K562 (cell line): ENCODE data around the gene TMEM131. TPM values are rescaled to one million over a fixed set of nuclear protein-coding genes. Genes with fewer than 3 reads are reported as not detected.

Experiments used
- ATAC-seq: fragments of 200-7000 bp; cut with Tn5 transposase; 3 replicates; pipeline ENCODE4 v1.9.1; 2020; ENCODE audit warnings: moderate library complexity
- BruUV-seq: library from RNA; stranded (reverse); fragments of 400-500 nt; replicated peaks from 2 replicates; lab custom pipeline; 2021; lab: Mats Ljungman, UMichigan
- CTCF ChIA-PET: fragments of 300-600 bp; formaldehyde crosslinking; extraction: SDS; loops from one replicate; lab custom pipeline; 2021; ENCODE audit warnings: low intra/inter-chr PET ratio; lab: Yijun Ruan, JAX
- POLR2A ChIA-PET: fragments of 300-600, 350-650 bp; sonication (Branson Sonifier 250); formaldehyde crosslinking; extraction: SDS; loops from one replicate; lab custom pipeline; 2021; ENCODE audit warnings: antibody characterized with exemption, inconsistent platforms; lab: Yijun Ruan, JAX
- DNase-seq, 4 experiments: peaks; one replicate each; pipeline versions ENCODE4 v3.0.0 to v3.0.0-alpha.2; 2011 to 2018; ENCODE audit warnings: low spot score in 3 of 4, mixed read lengths in 3 of 4; ENCODE audit errors: extremely low read depth in 1 of 4
- FAIRE-seq: peaks from 2 replicates; lab custom pipeline; 2011; peaks lifted over from hg19 to GRCh38; lab: Jason Lieb, UNC
- H2AFZ ChIP-seq: 2 replicates; pipeline ENCODE4 v1.6.0; 2011; ENCODE audit warnings: low read depth, low read length, control low read depth, inconsistent platforms
- H3K27ac ChIP-seq: fragments of 200-600 bp; 3 replicates; pipeline ENCODE4 v1.8.0; 2011; ENCODE audit warnings: low read depth, mild to moderate bottlenecking, control low read depth, inconsistent platforms, low read length, moderate library complexity, mixed read lengths; ENCODE audit errors: extremely low read depth
- H3K27me3 ChIP-seq, 2 experiments: fragments of 300-600 bp in 1 of 2; 2 replicates in 1 of 2; 3 replicates in 1 of 2; pipeline versions ENCODE4 v1.6.0 to v1.8.0; 2011; ENCODE audit warnings: inconsistent platforms in 2 of 2, low read length in 2 of 2, mild to moderate bottlenecking in 1 of 2, mixed read lengths in 1 of 2, moderate library complexity in 1 of 2; ENCODE audit not compliant: control insufficient read depth in 2 of 2, insufficient read depth in 2 of 2
- H3K36me3 ChIP-seq: fragments of 300-600 bp; 3 replicates; pipeline ENCODE4 v1.8.0; 2011; ENCODE audit warnings: mild to moderate bottlenecking, low read length, inconsistent platforms; ENCODE audit not compliant: control insufficient read depth, insufficient read depth
- H3K4me1 ChIP-seq, 2 experiments: fragments of 200-600 bp in 1 of 2; replicated peaks in 1 of 2; 2 replicates in 1 of 2; 3 replicates in 1 of 2; pipeline versions ENCODE4 v1.5.1 to v1.8.0; 2011; ENCODE audit warnings: inconsistent platforms in 2 of 2, low read length in 2 of 2, mild to moderate bottlenecking in 1 of 2, mixed read lengths in 1 of 2, moderate library complexity in 1 of 2; ENCODE audit not compliant: control insufficient read depth in 2 of 2, insufficient read depth in 2 of 2
- H3K4me2 ChIP-seq: 2 replicates; pipeline ENCODE4 v1.6.1; 2011; ENCODE audit warnings: low read length, control low read depth, inconsistent platforms, mixed read lengths; ENCODE audit not compliant: insufficient read depth
- H3K4me3 ChIP-seq: fragments of 200-600 bp; sonication (generic), shearing (Covaris generic); 2 replicates; pipeline ENCODE4 v1.5.1; 2016; ENCODE audit warnings: control low read depth, inconsistent platforms
- H3K79me2 ChIP-seq: fragments of 200-600 bp; 3 replicates; pipeline ENCODE4 v1.8.0; 2011; ENCODE audit warnings: low read length, inconsistent platforms; ENCODE audit not compliant: control insufficient read depth, insufficient read depth
- H3K9ac ChIP-seq, 2 experiments: 2 replicates each; pipeline versions ENCODE4 v1.6.0 to v1.6.1; 2011; ENCODE audit warnings: low read depth in 2 of 2, low read length in 2 of 2, control low read depth in 1 of 2, inconsistent platforms in 1 of 2, mild to moderate bottlenecking in 1 of 2, mixed read lengths in 1 of 2; ENCODE audit not compliant: insufficient read depth in 1 of 2
- H3K9me1 ChIP-seq: one replicate; pipeline ENCODE4 v1.6.0; 2011; ENCODE audit warnings: inconsistent platforms, mild to moderate bottlenecking, low read length, moderate library complexity; ENCODE audit not compliant: control insufficient read depth, insufficient read depth
- H3K9me3 ChIP-seq: replicated peaks from 2 replicates; pipeline ENCODE4 v1.5.1; 2011; ENCODE audit warnings: low read depth, low read length, inconsistent platforms; ENCODE audit not compliant: control insufficient read depth, insufficient read depth
- H4K20me1 ChIP-seq: replicated peaks from 2 replicates; pipeline ENCODE4 v1.6.1; 2011; ENCODE audit warnings: low read length, inconsistent platforms, mixed read lengths; ENCODE audit not compliant: control insufficient read depth, insufficient read depth
- CAMTA2 ChIP-seq: fragments of 250-450 bp; sonication (Bioruptor Pico); conservative IDR thresholded peaks from 2 replicates; pipeline ENCODE4 v1.5.1; 2022
- DLX4 ChIP-seq: fragments of 250-450 bp; sonication (Bioruptor Pico); IDR thresholded peaks from 2 replicates; pipeline ENCODE4 v1.6.1; 2021; ENCODE audit warnings: mild to moderate bottlenecking
- NFIC ChIP-seq: fragments of 450-650 bp; IDR thresholded peaks from 2 replicates; pipeline ENCODE4 v1.6.1; 2017; ENCODE audit warnings: mild to moderate bottlenecking, inconsistent platforms
- NFIX ChIP-seq: fragments of 250-450 bp; sonication (Bioruptor Pico); IDR thresholded peaks from 2 replicates; pipeline ENCODE4 v1.4.0; 2020; ENCODE audit warnings: low read depth, mild to moderate bottlenecking, moderate library complexity
- PRMT5 ChIP-seq: sonication (generic); formaldehyde crosslinking; IDR thresholded peaks from 2 replicates; pipeline ENCODE4 v1.5.0; 2020; ENCODE audit warnings: missing genetic modification reagents
- RBM39 ChIP-seq: fragments of 200-400 bp; formaldehyde crosslinking; optimal IDR thresholded peaks from 2 replicates; pipeline ENCODE3; 2018; ENCODE audit warnings: low read depth, low read length
- U2AF2 ChIP-seq: fragments of 200-400 bp; formaldehyde crosslinking; optimal IDR thresholded peaks from 2 replicates; pipeline ENCODE3; 2017; ENCODE audit warnings: low read depth, mild to moderate bottlenecking, low read length
- ZNF134 ChIP-seq: fragments of 250-450 bp; sonication (Bioruptor Pico); conservative IDR thresholded peaks from 2 replicates; pipeline ENCODE4 v1.4.0; 2020
- WGBS: fragments of 100-300 bp; shearing (Covaris generic); methylation state at CpG from one replicate; pipeline ENCODE4 v1.1.6; 2016; ENCODE audit warnings: low coverage, mixed read lengths; ENCODE audit not compliant: insufficient coverage; ENCODE audit errors: missing lambda C conversion rate; 5-methylcytosine and 5-hydroxymethylcytosine counted together
- in situ Hi-C: fragments of 300-500 bp; cut with MboI; formaldehyde crosslinking; loops from 4 replicates; pipeline ENCODE4 v1.15.0; 2018; ENCODE audit warnings: inconsistent platforms, mixed read lengths
- intact Hi-C: fragments of 100-400 bp; cut with micrococcal nuclease; formaldehyde crosslinking; loops from 2 replicates; pipeline ENCODE4 v1.14.2; 2022
- polyA plus RNA-seq, 8 experiments: library from polyadenylated mRNA; depleted of rRNA in 4 of 8; stranded (reverse) in 5 of 8; unstranded in 3 of 8; fragments of >200 nt; fragmentation: Nextera tagmentation in 2 of 8; fragmentation: Illumina TruSeq in 1 of 8; extraction: Ambion mirVana in 2 of 8; extraction: Trizol in 1 of 8; gene quantifications; 2 replicates each; pipeline versions ENCODE4 v1.2.1 to v1.2.3, GENCODE V29; 2011 to 2014; ENCODE audit warnings: inconsistent platforms in 1 of 8, missing spikeins in 1 of 8
- total RNA-seq, 7 experiments: library from RNA; depleted of rRNA in 6 of 7; stranded (reverse); fragments of >200 nt in 6 of 7; fragmentation: Illumina TruSeq in 2 of 7; extraction: Trizol in 2 of 7; gene quantifications; 2 replicates each; pipeline versions ENCODE4 v1.2.1 to v1.2.3, GENCODE V29; 2011 to 2021; ENCODE audit warnings: low replicate concordance in 1 of 7
- TF ChIP-seq, protein P1 (sequence below): fragments of 450-650 bp; IDR thresholded peaks from one replicate; pipeline ENCODE4 v1.6.1; 2018; ENCODE audit warnings: mild to moderate bottlenecking, moderate library complexity; ENCODE audit not compliant: partially characterized antibody
- TF ChIP-seq, protein P2 (sequence below): sonication (generic); formaldehyde crosslinking; IDR thresholded peaks from 2 replicates; pipeline ENCODE4 v1.8.0; 2022; ENCODE audit warnings: missing genetic modification reagents, mild to moderate bottlenecking, borderline replicate concordance

TMEM131 gene
- total and polyA plus RNA-seq, 9 of the 15 experiments (the other 6 are each of a cell fraction or from before 2014, with no cell fraction given), result 2.5 to 21.1 (median 12.4) TPM

DNA sequence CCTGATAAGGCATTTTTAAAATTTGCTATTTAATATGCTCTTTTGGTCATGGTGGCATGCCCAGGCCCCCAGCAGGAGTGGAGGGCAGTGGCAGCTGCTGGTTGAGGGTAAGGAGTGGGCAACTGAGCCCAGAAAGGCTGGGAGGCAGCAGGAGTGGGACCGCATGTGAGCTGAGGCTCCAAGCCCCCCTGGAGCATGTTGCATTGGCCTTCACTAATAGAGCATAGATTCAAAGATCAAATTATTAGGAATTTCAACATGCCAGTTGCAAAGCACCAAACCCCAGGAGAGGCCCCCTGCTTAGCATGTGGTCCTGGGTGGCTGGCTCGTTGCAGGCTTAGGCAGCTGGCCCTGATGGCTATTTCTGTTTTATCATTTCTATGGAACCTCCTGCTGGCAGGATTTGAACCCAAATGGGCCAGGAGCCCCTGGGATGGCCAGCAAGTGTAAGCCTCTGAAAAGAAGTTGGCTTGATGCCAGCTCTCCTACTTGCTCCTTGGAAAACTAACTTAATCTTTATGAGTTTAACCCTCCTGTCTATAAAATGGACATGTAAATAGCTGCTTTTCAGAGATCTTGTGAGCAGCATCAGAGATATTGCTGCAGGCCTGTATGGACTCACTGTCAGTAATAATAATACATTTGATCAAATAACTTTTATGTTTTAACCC lies 42.1 kb upstream of the TMEM131 start:
- Histone ChIP-seq H3K36me3 (no peaks in the 10 kb centered on the region), H4K20me1 (no peaks in the 10 kb centered on the region), H3K27me3 (peaks cover 0 to 18% of the 10 kb centered on the region in 2 experiments; a peak in 3 of 5 replicates), H3K79me2 (no peaks in the 10 kb centered on the region), H3K4me2 (no peak overlapping the region), H3K4me3 (no peak overlapping the region), H2AFZ (no peak overlapping the region), H3K4me1 (peaks cover 0 to 7% of the 10 kb centered on the region in 2 experiments; a peak in 3 of 5 replicates), H3K9ac (no peak overlapping the region), H3K9me1 (no peaks in the 10 kb centered on the region), H3K9me3 (no peaks in the 10 kb centered on the region), H3K27ac (no peak overlapping the region)
- in situ Hi-C loops, result no loop called here
- 22% methylated on average over 2 of the region's 2 CpGs for WGBS
- intact Hi-C loops, result no loop called here
- ChIA-PET CTCF (no interaction called here), POLR2A (interaction anchor here (1.7 kb wide), 1 partner anchor 10 kb away, joined by 5 read pairs; no protein-coding TSS in a partner anchor)
- DNase-seq (no peak), ATAC-seq (no peak), FAIRE-seq (no peak)
- TF ChIP-seq NFIX (CRISPR knock-in tag) (peak; percentile 73), CAMTA2 (CRISPR knock-in tag) (no peak), NFIC (peak; percentile 93)
- no TSS peak for BruUV-seq

DNA sequence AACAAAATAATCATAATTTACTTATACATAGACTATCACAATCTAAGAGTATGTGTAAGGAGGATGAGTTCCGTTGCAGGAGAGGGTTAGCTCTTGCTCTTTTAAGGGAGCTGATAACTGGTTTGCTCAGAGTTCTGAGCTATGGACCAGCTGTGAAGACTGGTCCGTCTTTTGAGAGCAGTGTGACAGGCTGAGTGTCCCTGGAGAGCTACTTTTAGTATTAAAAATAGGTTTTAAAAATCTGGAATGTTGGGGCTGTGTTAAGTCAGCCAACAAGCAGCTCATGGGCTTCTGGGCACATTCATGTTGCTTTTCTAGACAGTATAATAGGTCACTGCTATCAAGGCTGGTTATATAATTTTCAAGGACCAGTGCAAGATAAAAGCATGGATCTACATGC lies 41.5 kb upstream of the TMEM131 start:
- WGBS, result 0% methylated on average over 2 of the region's 2 CpGs
- Histone ChIP-seq H3K4me2 (no peak overlapping the region), H3K4me1 (peaks cover 0 to 7% of the 10 kb centered on the region in 2 experiments; a peak in 3 of 5 replicates), H3K27me3 (peaks cover 0 to 17% of the 10 kb centered on the region in 2 experiments; a peak in 3 of 5 replicates), H3K36me3 (no peaks in the 10 kb centered on the region), H3K27ac (no peak overlapping the region), H3K79me2 (no peaks in the 10 kb centered on the region), H4K20me1 (no peaks in the 10 kb centered on the region), H3K4me3 (no peak overlapping the region), H2AFZ (no peak overlapping the region), H3K9me3 (no peaks in the 10 kb centered on the region), H3K9me1 (no peaks in the 10 kb centered on the region), H3K9ac (no peak overlapping the region)
- intact Hi-C loops (no loop called here), in situ Hi-C loops (no loop called here)
- no peak for DNase-seq
- no peak for ATAC-seq
- no peak for FAIRE-seq
- BruUV-seq, result no TSS peak
- POLR2A ChIA-PET, result interaction anchor here (0.6 to 1.7 kb wide), 3 partner anchors 9 to 23 kb away, joined by 3 to 5 read pairs (median 3); no protein-coding TSS in a partner anchor
- CTCF ChIA-PET, result no interaction called here
- TF ChIP-seq DLX4 (CRISPR knock-in tag) (no peak), ZNF134 (CRISPR knock-in tag) (no peak), RBM39 (no peak), PRMT5 (CRISPR knock-in tag) (no peak), U2AF2 (no peak)
- TF ChIP-seq, protein P1, sequence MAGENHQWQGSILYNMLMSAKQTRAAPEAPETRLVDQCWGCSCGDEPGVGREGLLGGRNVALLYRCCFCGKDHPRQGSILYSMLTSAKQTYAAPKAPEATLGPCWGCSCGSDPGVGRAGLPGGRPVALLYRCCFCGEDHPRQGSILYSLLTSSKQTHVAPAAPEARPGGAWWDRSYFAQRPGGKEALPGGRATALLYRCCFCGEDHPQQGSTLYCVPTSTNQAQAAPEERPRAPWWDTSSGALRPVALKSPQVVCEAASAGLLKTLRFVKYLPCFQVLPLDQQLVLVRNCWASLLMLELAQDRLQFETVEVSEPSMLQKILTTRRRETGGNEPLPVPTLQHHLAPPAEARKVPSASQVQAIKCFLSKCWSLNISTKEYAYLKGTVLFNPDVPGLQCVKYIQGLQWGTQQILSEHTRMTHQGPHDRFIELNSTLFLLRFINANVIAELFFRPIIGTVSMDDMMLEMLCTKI, result no peak
- TF ChIP-seq, protein P2, sequence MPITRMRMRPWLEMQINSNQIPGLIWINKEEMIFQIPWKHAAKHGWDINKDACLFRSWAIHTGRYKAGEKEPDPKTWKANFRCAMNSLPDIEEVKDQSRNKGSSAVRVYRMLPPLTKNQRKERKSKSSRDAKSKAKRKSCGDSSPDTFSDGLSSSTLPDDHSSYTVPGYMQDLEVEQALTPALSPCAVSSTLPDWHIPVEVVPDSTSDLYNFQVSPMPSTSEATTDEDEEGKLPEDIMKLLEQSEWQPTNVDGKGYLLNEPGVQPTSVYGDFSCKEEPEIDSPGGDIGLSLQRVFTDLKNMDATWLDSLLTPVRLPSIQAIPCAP (CRISPR knock-in tag), result no peak
